HFF-Myc (cell line): Measurements from ENCODE around the gene LHX3.
"Not testable (repeated sequence)": the region's sequence is repeated elsewhere in the genome, so short reads cannot be mapped to it uniquely, and the experiment has no call there.

Experiments used
- DNase-seq: peaks from one replicate; pipeline ENCODE4 v3.0.0-alpha.2; 2011; ENCODE audit warnings: low read depth; ENCODE audit errors: extremely low read depth
- H3K4me3 ChIP-seq: replicated peaks from 2 replicates; pipeline ENCODE4 v1.5.1; 2011; ENCODE audit warnings: low read depth, mild to moderate bottlenecking, control low read depth, low read length
- CTCF ChIP-seq: IDR thresholded peaks from 2 replicates; pipeline ENCODE4 v1.5.1; 2012; ENCODE audit warnings: mild to moderate bottlenecking, low read depth, low read length, control low read depth; ENCODE audit errors: missing control alignments

LHX3 gene

GRCh38 chr9:136241542-136241941, 36.6 kb upstream of the LHX3 start:
- no peak for TF ChIP-seq CTCF
- H3K4me3 ChIP-seq, result no peak overlapping the region
- no peak for DNase-seq

GRCh38 chr9:136240941-136241340, 36.0 kb upstream of the LHX3 start:
- no peak for TF ChIP-seq CTCF
- H3K4me3 ChIP-seq, result no peak overlapping the region
- DNase-seq, result no peak

- TF ChIP-seq CTCF, result no peak
- H3K4me3 ChIP-seq, result no peak overlapping the region
- DNase-seq, result no peak
Observed at GRCh38 chr9:136239983-136240330, 35.0 kb upstream of the LHX3 start.

- DNase-seq, result no peak
- no peak overlapping the region for H3K4me3 ChIP-seq
- no peak for TF ChIP-seq CTCF
Observed at GRCh38 chr9:136239135-136239982, 34.4 kb upstream of the LHX3 start.

- no peak overlapping the region for H3K4me3 ChIP-seq
- DNase-seq, result no peak
Observed at GRCh38 chr9:136238342-136238732, 33.4 kb upstream of the LHX3 start.

GRCh38 chr9:136237486-136238341, 32.8 kb upstream of the LHX3 start:
- no peak for TF ChIP-seq CTCF
- H3K4me3 ChIP-seq, result no peak overlapping the region
- DNase-seq, result no peak

More at GRCh38 chr9:136238342-136238732, 33.4 kb upstream of the LHX3 start:
- TF ChIP-seq CTCF, result no peak

GRCh38 chr9:136236471-136237410, 31.8 kb upstream of the LHX3 start:
- not testable (repeated sequence) for DNase-seq, H3K4me3 ChIP-seq
